ENCODE measurements around the gene MMP23B. TPM values are rescaled to one million over a fixed set of nuclear protein-coding genes. Genes with fewer than 3 reads are reported as not detected.
A peak's percentile ranks its signal among the peaks of the same experiment; 100 is the strongest.

Gene MMP23B
- total and polyA plus RNA-seq, 2 donors: 2.7 to 4.1 TPM

GRCh38 chr1:1616838-1617237 is 15.1 kb upstream of the MMP23B start:
- Histone ChIP-seq H3K27ac (ENCODE audit: low read depth in 1 of 2, low read length in 1 of 2) (no peak overlapping the region), H3K4me3 (ENCODE audit: low read length in 2 of 2) (peak overlapping the region; percentile 42 to 97), H3K36me3 (ENCODE audit: control insufficient read depth in 2 of 2, insufficient read depth in 2 of 2, low read length in 1 of 2) (peaks cover 4 to 6% of the 10 kb centered on the region in 2 donors), H3K9me3 (ENCODE audit: control insufficient read depth in 2 of 2, insufficient read depth in 1 of 2, low read length in 1 of 2) (no peaks in the 10 kb centered on the region), H3K27me3 (ENCODE audit: control insufficient read depth in 2 of 2, insufficient read depth in 1 of 2, low read length in 1 of 2) (no peaks in the 10 kb centered on the region), H3K4me1 (ENCODE audit: control insufficient read depth in 2 of 2, insufficient read depth in 2 of 2, low read length in 2 of 2) (peaks cover 15 to 26% of the 10 kb centered on the region in 2 donors)
- 91% methylated on average over 19 of the region's 19 CpGs for WGBS
- no peak for DNase-seq (ENCODE audit: low read depth in 6 of 9, low spot score in 9 of 9)

GRCh38 chr1:1617516-1617915 is 14.5 kb upstream of the MMP23B start:
- Histone ChIP-seq H3K4me1 (ENCODE audit: control insufficient read depth in 2 of 2, insufficient read depth in 2 of 2, low read length in 2 of 2) (peaks cover 15 to 26% of the 10 kb centered on the region in 2 donors), H3K27me3 (ENCODE audit: control insufficient read depth in 2 of 2, insufficient read depth in 1 of 2, low read length in 1 of 2) (no peaks in the 10 kb centered on the region), H3K27ac (ENCODE audit: low read depth in 1 of 2, low read length in 1 of 2) (no peak overlapping the region), H3K4me3 (ENCODE audit: low read length in 2 of 2) (no peak overlapping the region), H3K9me3 (ENCODE audit: control insufficient read depth in 2 of 2, insufficient read depth in 1 of 2, low read length in 1 of 2) (no peaks in the 10 kb centered on the region), H3K36me3 (ENCODE audit: control insufficient read depth in 2 of 2, insufficient read depth in 2 of 2, low read length in 1 of 2) (peaks cover 4 to 6% of the 10 kb centered on the region in 2 donors)
- WGBS: 98% methylated on average over 11 of the region's 11 CpGs
- no peak for DNase-seq (ENCODE audit: low read depth in 6 of 9, low spot score in 9 of 9)

- H3K4me3 ChIP-seq (ENCODE audit: low read length in 2 of 2): no peak overlapping the region
- no peaks in the 10 kb centered on the region for H3K9me3 ChIP-seq (ENCODE audit: control insufficient read depth in 2 of 2, insufficient read depth in 1 of 2, low read length in 1 of 2)
- H3K27ac ChIP-seq (ENCODE audit: low read depth in 1 of 2, low read length in 1 of 2): no peak overlapping the region
- peaks cover 15 to 26% of the 10 kb centered on the region in 2 donors for H3K4me1 ChIP-seq (ENCODE audit: control insufficient read depth in 2 of 2, insufficient read depth in 2 of 2, low read length in 2 of 2)
- 99% methylated on average over 6 of the region's 6 CpGs for WGBS
- no peaks in the 10 kb centered on the region for H3K27me3 ChIP-seq (ENCODE audit: control insufficient read depth in 2 of 2, insufficient read depth in 1 of 2, low read length in 1 of 2)
- DNase-seq (ENCODE audit: low read depth in 6 of 9, low spot score in 9 of 9): no peak
- peaks cover 4 to 6% of the 10 kb centered on the region in 2 donors for H3K36me3 ChIP-seq (ENCODE audit: control insufficient read depth in 2 of 2, insufficient read depth in 2 of 2, low read length in 1 of 2)
These were observed 14.0 kb upstream of the MMP23B start for GRCh38 chr1:1617925-1618324.

GRCh38 chr1:1618396-1619068 is 13.4 kb upstream of the MMP23B start:
- WGBS: 98% methylated on average over 9 of the region's 9 CpGs
- peaks cover 4 to 6% of the 10 kb centered on the region in 2 donors for H3K36me3 ChIP-seq (ENCODE audit: control insufficient read depth in 2 of 2, insufficient read depth in 2 of 2, low read length in 1 of 2)
- H3K27me3 ChIP-seq (ENCODE audit: control insufficient read depth in 2 of 2, insufficient read depth in 1 of 2, low read length in 1 of 2): no peaks in the 10 kb centered on the region
- H3K9me3 ChIP-seq (ENCODE audit: control insufficient read depth in 2 of 2, insufficient read depth in 1 of 2, low read length in 1 of 2): no peaks in the 10 kb centered on the region
- no peak overlapping the region for H3K4me3 ChIP-seq (ENCODE audit: low read length in 2 of 2)
- no peak overlapping the region for H3K27ac ChIP-seq (ENCODE audit: low read depth in 1 of 2, low read length in 1 of 2)
- peaks cover 15 to 24% of the 10 kb centered on the region in 2 donors for H3K4me1 ChIP-seq (ENCODE audit: control insufficient read depth in 2 of 2, insufficient read depth in 2 of 2, low read length in 2 of 2)
- no peak for DNase-seq (ENCODE audit: low read depth in 6 of 9, low spot score in 9 of 9)

DNA sequence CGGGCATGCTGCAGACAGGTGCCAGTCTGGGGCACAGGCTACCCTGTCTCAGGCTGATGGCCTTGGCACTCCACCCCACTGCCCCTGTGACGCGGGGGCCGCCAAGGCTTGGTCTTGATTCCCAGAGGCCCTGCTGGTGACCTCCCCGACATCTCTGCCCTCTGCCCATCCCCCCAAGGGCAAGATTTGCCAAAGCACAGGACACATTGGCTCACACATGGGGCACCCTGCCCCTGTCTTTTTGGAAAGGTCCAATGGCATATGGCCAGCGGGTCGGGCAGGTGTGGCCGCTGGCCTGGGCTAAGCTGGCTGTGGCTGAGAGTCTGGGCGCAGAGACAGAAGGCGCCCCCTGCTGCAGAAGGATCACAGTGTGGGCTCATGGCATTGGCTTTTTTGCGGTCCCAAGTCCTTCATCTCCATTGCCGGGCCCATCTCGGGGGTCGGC is 12.0 kb upstream of the MMP23B start:
- peaks cover 4 to 6% of the 10 kb centered on the region in 2 donors for H3K36me3 ChIP-seq (ENCODE audit: control insufficient read depth in 2 of 2, insufficient read depth in 2 of 2, low read length in 1 of 2)
- H3K4me1 ChIP-seq (ENCODE audit: control insufficient read depth in 2 of 2, insufficient read depth in 2 of 2, low read length in 2 of 2): peaks cover 9 to 10% of the 10 kb centered on the region in 2 donors
- H3K4me3 ChIP-seq (ENCODE audit: low read length in 2 of 2): no peak overlapping the region
- H3K9me3 ChIP-seq (ENCODE audit: control insufficient read depth in 2 of 2, insufficient read depth in 1 of 2, low read length in 1 of 2): no peaks in the 10 kb centered on the region
- DNase-seq (ENCODE audit: low read depth in 6 of 9, low spot score in 9 of 9): no peak
- no peaks in the 10 kb centered on the region for H3K27me3 ChIP-seq (ENCODE audit: control insufficient read depth in 2 of 2, insufficient read depth in 1 of 2, low read length in 1 of 2)
- no peak overlapping the region for H3K27ac ChIP-seq (ENCODE audit: low read depth in 1 of 2, low read length in 1 of 2)
- 98% methylated on average over 14 of the region's 14 CpGs for WGBS

GRCh38 chr1:1620433-1621139 is 11.4 kb upstream of the MMP23B start:
- peaks cover 9% of the 10 kb centered on the region in 2 donors for H3K4me1 ChIP-seq (ENCODE audit: control insufficient read depth in 2 of 2, insufficient read depth in 2 of 2, low read length in 2 of 2)
- DNase-seq (ENCODE audit: low read depth in 6 of 9, low spot score in 9 of 9): no peak
- no peaks in the 10 kb centered on the region for H3K9me3 ChIP-seq (ENCODE audit: control insufficient read depth in 2 of 2, insufficient read depth in 1 of 2, low read length in 1 of 2)
- H3K27ac ChIP-seq (ENCODE audit: low read depth in 1 of 2, low read length in 1 of 2): no peak overlapping the region
- whole genome bisulfite sequencing: 93% methylated on average over 16 of the region's 16 CpGs
- peaks cover 4 to 6% of the 10 kb centered on the region in 2 donors for H3K36me3 ChIP-seq (ENCODE audit: control insufficient read depth in 2 of 2, insufficient read depth in 2 of 2, low read length in 1 of 2)
- no peak overlapping the region for H3K4me3 ChIP-seq (ENCODE audit: low read length in 2 of 2)
- no peaks in the 10 kb centered on the region for H3K27me3 ChIP-seq (ENCODE audit: control insufficient read depth in 2 of 2, insufficient read depth in 1 of 2, low read length in 1 of 2)

GRCh38 chr1:1621173-1622009 is 10.6 kb upstream of the MMP23B start:
- no peak overlapping the region for H3K4me3 ChIP-seq (ENCODE audit: low read length in 2 of 2)
- DNase-seq (ENCODE audit: low read depth in 6 of 9, low spot score in 9 of 9): no peak
- H3K36me3 ChIP-seq (ENCODE audit: control insufficient read depth in 2 of 2, insufficient read depth in 2 of 2, low read length in 1 of 2): peaks cover 4 to 6% of the 10 kb centered on the region in 2 donors
- peaks cover 6 to 8% of the 10 kb centered on the region in 2 donors for H3K4me1 ChIP-seq (ENCODE audit: control insufficient read depth in 2 of 2, insufficient read depth in 2 of 2, low read length in 2 of 2)
- H3K27me3 ChIP-seq (ENCODE audit: control insufficient read depth in 2 of 2, insufficient read depth in 1 of 2, low read length in 1 of 2): no peaks in the 10 kb centered on the region
- H3K9me3 ChIP-seq (ENCODE audit: control insufficient read depth in 2 of 2, insufficient read depth in 1 of 2, low read length in 1 of 2): no peaks in the 10 kb centered on the region
- WGBS: 95% methylated on average over 31 of the region's 31 CpGs
- no peak overlapping the region for H3K27ac ChIP-seq (ENCODE audit: low read depth in 1 of 2, low read length in 1 of 2)

- 97% methylated on average over 21 of the region's 21 CpGs for whole genome bisulfite sequencing
These were observed 9.8 kb upstream of the MMP23B start for GRCh38 chr1:1622010-1622787.

More at GRCh38 chr1:1622010-1622787, 9.8 kb upstream of the MMP23B start:
- Histone ChIP-seq H3K36me3 (ENCODE audit: control insufficient read depth in 2 of 2, insufficient read depth in 2 of 2, low read length in 1 of 2) (peaks cover 5 to 8% of the 10 kb centered on the region in 2 donors), H3K4me3 (ENCODE audit: low read length in 2 of 2) (no peak overlapping the region), H3K9me3 (ENCODE audit: control insufficient read depth in 2 of 2, insufficient read depth in 1 of 2, low read length in 1 of 2) (no peaks in the 10 kb centered on the region), H3K27me3 (ENCODE audit: control insufficient read depth in 2 of 2, insufficient read depth in 1 of 2, low read length in 1 of 2) (no peaks in the 10 kb centered on the region), H3K27ac (ENCODE audit: low read depth in 1 of 2, low read length in 1 of 2) (no peak overlapping the region), H3K4me1 (ENCODE audit: control insufficient read depth in 2 of 2, insufficient read depth in 2 of 2, low read length in 2 of 2) (no peaks in the 10 kb centered on the region)
- no peak for DNase-seq (ENCODE audit: low read depth in 6 of 9, low spot score in 9 of 9)
